Measurements from ENCODE around the gene OSCP1.

DNA sequence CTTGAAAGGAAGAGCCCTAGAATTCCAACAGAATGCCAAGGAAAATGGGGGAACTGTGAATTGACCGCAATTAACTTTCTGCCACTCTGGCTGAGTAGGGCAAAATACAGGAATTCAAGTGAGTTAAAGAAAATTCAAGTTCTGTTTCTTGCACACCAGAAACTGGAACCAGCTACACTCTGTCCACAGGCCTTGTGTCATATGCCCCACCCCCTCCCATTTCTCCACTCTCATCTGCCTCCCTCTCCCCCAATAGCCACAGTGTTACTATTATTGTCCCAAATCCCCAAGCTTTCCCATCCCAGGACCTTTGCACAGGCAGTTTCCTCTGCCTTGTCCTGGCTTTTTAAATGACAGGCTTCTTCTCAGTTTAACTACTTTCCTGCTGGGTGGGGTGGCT, 60.3 kb downstream of the OSCP1 start:
- no peak for TF ChIP-seq POLR2AphosphoS5 (IDR thresholded peaks at IDR 0.05; ENCODE audit: low read depth, low read length)
- TF ChIP-seq, protein P1, sequence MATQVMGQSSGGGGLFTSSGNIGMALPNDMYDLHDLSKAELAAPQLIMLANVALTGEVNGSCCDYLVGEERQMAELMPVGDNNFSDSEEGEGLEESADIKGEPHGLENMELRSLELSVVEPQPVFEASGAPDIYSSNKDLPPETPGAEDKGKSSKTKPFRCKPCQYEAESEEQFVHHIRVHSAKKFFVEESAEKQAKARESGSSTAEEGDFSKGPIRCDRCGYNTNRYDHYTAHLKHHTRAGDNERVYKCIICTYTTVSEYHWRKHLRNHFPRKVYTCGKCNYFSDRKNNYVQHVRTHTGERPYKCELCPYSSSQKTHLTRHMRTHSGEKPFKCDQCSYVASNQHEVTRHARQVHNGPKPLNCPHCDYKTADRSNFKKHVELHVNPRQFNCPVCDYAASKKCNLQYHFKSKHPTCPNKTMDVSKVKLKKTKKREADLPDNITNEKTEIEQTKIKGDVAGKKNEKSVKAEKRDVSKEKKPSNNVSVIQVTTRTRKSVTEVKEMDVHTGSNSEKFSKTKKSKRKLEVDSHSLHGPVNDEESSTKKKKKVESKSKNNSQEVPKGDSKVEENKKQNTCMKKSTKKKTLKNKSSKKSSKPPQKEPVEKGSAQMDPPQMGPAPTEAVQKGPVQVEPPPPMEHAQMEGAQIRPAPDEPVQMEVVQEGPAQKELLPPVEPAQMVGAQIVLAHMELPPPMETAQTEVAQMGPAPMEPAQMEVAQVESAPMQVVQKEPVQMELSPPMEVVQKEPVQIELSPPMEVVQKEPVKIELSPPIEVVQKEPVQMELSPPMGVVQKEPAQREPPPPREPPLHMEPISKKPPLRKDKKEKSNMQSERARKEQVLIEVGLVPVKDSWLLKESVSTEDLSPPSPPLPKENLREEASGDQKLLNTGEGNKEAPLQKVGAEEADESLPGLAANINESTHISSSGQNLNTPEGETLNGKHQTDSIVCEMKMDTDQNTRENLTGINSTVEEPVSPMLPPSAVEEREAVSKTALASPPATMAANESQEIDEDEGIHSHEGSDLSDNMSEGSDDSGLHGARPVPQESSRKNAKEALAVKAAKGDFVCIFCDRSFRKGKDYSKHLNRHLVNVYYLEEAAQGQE (IDR thresholded peaks at IDR 0.05; ENCODE audit: insufficient read depth in 1 of 2, low read depth in 2 of 2, low read length in 1 of 2), result no peak
- TF ChIP-seq, protein P2, sequence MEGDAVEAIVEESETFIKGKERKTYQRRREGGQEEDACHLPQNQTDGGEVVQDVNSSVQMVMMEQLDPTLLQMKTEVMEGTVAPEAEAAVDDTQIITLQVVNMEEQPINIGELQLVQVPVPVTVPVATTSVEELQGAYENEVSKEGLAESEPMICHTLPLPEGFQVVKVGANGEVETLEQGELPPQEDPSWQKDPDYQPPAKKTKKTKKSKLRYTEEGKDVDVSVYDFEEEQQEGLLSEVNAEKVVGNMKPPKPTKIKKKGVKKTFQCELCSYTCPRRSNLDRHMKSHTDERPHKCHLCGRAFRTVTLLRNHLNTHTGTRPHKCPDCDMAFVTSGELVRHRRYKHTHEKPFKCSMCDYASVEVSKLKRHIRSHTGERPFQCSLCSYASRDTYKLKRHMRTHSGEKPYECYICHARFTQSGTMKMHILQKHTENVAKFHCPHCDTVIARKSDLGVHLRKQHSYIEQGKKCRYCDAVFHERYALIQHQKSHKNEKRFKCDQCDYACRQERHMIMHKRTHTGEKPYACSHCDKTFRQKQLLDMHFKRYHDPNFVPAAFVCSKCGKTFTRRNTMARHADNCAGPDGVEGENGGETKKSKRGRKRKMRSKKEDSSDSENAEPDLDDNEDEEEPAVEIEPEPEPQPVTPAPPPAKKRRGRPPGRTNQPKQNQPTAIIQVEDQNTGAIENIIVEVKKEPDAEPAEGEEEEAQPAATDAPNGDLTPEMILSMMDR (IDR thresholded peaks at IDR 0.05), result no peak
- no peak for TF ChIP-seq SIN3A (IDR thresholded peaks at IDR 0.05; ENCODE audit: borderline replicate concordance, insufficient read depth, low read depth, low read length)
